HCT116 (cell line): Measurements from ENCODE around the gene CSPG4. TPM values are rescaled to one million over a fixed set of nuclear protein-coding genes. Genes with fewer than 3 reads are reported as not detected.
"Not testable (repeated sequence)": the region's sequence is repeated elsewhere in the genome, so short reads cannot be mapped to it uniquely, and the experiment has no call there.

Source experiments
- ATAC-seq: fragments of 200-7000 bp; cut with Tn5 transposase; 2 replicates; pipeline ENCODE4 v1.9.1; 2020; ENCODE audit warnings: mild to moderate bottlenecking, moderate library complexity
- BruUV-seq: library from RNA; stranded (reverse); fragments of 400-500 nt; replicated peaks from 2 replicates; lab custom pipeline; 2021; lab: Mats Ljungman, UMichigan
- CTCF ChIA-PET: fragments of 300-600 bp; sonication (Branson Sonifier 250); formaldehyde crosslinking; loops from one replicate; lab custom pipeline; 2021; ENCODE audit warnings: antibody characterized with exemption; lab: Charles Lee
- POLR2A ChIA-PET: fragments of 300-600, 350-600 bp; sonication (Branson Sonifier 250); formaldehyde crosslinking; loops from one replicate; lab custom pipeline; 2021; ENCODE audit warnings: antibody characterized with exemption; lab: Charles Lee
- RAD21 ChIA-PET, 2 experiments: fragments of 300-600 bp; sonication (Branson Sonifier 250); formaldehyde crosslinking; loops; one replicate each; lab custom pipeline; 2023; ENCODE audit warnings: low total read pairs in 2 of 2; ENCODE audit not compliant: uncharacterized antibody in 2 of 2, unreplicated experiment in 2 of 2, low non-redundant PET in 1 of 2; lab: Charles Lee
- DNase-seq: peaks from one replicate; pipeline ENCODE4 v3.0.0-alpha.2; 2010; ENCODE audit warnings: low read depth, low spot score
- H2AFZ ChIP-seq: fragments of 200-600 bp; shearing (Covaris generic), sonication (generic); 2 replicates; pipeline ENCODE4 v1.6.1; 2017; ENCODE audit warnings: low read depth, mixed run types, mixed read lengths, antibody characterized with exemption, low read length; ENCODE audit not compliant: poor library complexity, severe bottlenecking
- H3K27ac ChIP-seq: 2 replicates; pipeline ENCODE4 v1.5.1; 2012; ENCODE audit warnings: low read depth, low read length
- H3K27me3 ChIP-seq: fragments of 200-600 bp; sonication (generic); 2 replicates; pipeline ENCODE4 v1.6.1; 2016; ENCODE audit warnings: mixed run types, low read length, mixed read lengths; ENCODE audit not compliant: insufficient read depth
- H3K36me3 ChIP-seq, 2 experiments: fragments of 200-500 bp in 1 of 2; fragments of 200-600 bp in 1 of 2; sonication (Bioruptor generic) in 1 of 2; sonication (generic) in 1 of 2; 2 replicates each; pipeline versions ENCODE4 v1.5.1 to v1.6.1; 2014 to 2016; ENCODE audit warnings: low read length in 2 of 2, inconsistent platforms in 1 of 2, mixed read lengths in 1 of 2, mixed run types in 1 of 2; ENCODE audit not compliant: insufficient read depth in 2 of 2, control insufficient read depth in 1 of 2
- H3K4me1 ChIP-seq, 2 experiments: fragments of 200-600 bp in 1 of 2; sonication (generic) in 1 of 2; 2 replicates each; pipeline versions ENCODE4 v1.5.1 to v1.6.1; 2012 to 2017; ENCODE audit warnings: low read length in 2 of 2, inconsistent platforms in 1 of 2, mild to moderate bottlenecking in 1 of 2, mixed read lengths in 1 of 2, mixed run types in 1 of 2, moderate library complexity in 1 of 2; ENCODE audit not compliant: insufficient read depth in 2 of 2, control insufficient read depth in 1 of 2
- H3K4me2 ChIP-seq: fragments of 200-600 bp; sonication (generic); 2 replicates; pipeline ENCODE4 v1.6.1; 2017; ENCODE audit warnings: mixed run types, low read length, mixed read lengths
- H3K4me3 ChIP-seq, 2 experiments: fragments of 200-600 bp in 1 of 2; sonication (generic) in 1 of 2; replicated peaks in 1 of 2; 2 replicates each; pipeline ENCODE4 v1.5.1; 2011 to 2016; ENCODE audit warnings: low read length in 2 of 2, control low read depth in 1 of 2, low read depth in 1 of 2, mild to moderate bottlenecking in 1 of 2, mixed read lengths in 1 of 2, mixed run types in 1 of 2
- H3K79me2 ChIP-seq: fragments of 200-600 bp; sonication (generic); 2 replicates; pipeline ENCODE4 v1.6.1; 2017; ENCODE audit warnings: mild to moderate bottlenecking, mixed run types, low read length, moderate library complexity, mixed read lengths; ENCODE audit not compliant: insufficient read depth
- H3K9ac ChIP-seq: fragments of 200-600 bp; sonication (generic); 2 replicates; pipeline ENCODE4 v1.6.1; 2016; ENCODE audit warnings: low read length, mixed read lengths
- H3K9me2 ChIP-seq: fragments of 200-600 bp; sonication (generic), shearing (Covaris generic); 2 replicates; pipeline ENCODE4 v1.6.1; 2017; ENCODE audit warnings: mixed run types, mild to moderate bottlenecking, moderate library complexity; ENCODE audit not compliant: insufficient read depth
- H3K9me3 ChIP-seq, 2 experiments: fragments of 200-500 bp in 1 of 2; fragments of 200-600 bp in 1 of 2; sonication (Bioruptor generic) in 1 of 2; sonication (generic) in 1 of 2; 2 replicates each; pipeline ENCODE4 v1.6.1; 2014 to 2017; ENCODE audit warnings: low read length in 2 of 2, mixed read lengths in 2 of 2, inconsistent platforms in 1 of 2, low read depth in 1 of 2, mild to moderate bottlenecking in 1 of 2, mixed run types in 1 of 2, moderate library complexity in 1 of 2; ENCODE audit not compliant: control insufficient read depth in 1 of 2, insufficient read depth in 1 of 2
- H4K20me1 ChIP-seq: fragments of 200-600 bp; sonication (generic), shearing (Covaris generic); 2 replicates; pipeline ENCODE4 v1.6.1; 2017; ENCODE audit warnings: mixed run types, mild to moderate bottlenecking, moderate library complexity; ENCODE audit not compliant: insufficient read depth
- CBX3 ChIP-seq: IDR thresholded peaks from 2 replicates; pipeline ENCODE4 v1.6.1; 2012; ENCODE audit warnings: low read depth
- CEBPB ChIP-seq: IDR thresholded peaks from 2 replicates; pipeline ENCODE4 v1.6.1; 2012; ENCODE audit warnings: low read depth
- POLR2A ChIP-seq: IDR thresholded peaks from 2 replicates; pipeline ENCODE4 v1.7.0; 2011; ENCODE audit warnings: borderline replicate concordance; ENCODE audit not compliant: insufficient read depth, insufficient read length; ENCODE audit errors: extremely low read depth
- SIN3A ChIP-seq: IDR thresholded peaks from 2 replicates; pipeline ENCODE4 v1.6.1; 2012; ENCODE audit warnings: low read depth
- YY1 ChIP-seq: IDR thresholded peaks from 2 replicates; pipeline ENCODE4 v1.6.1; 2011; ENCODE audit warnings: low read length, low read depth, moderate library complexity, mild to moderate bottlenecking; ENCODE audit not compliant: insufficient replicate concordance; ENCODE audit errors: extremely low read depth
- ZNF274 ChIP-seq: fragments of 200-500 bp; sonication (Bioruptor generic); IDR thresholded peaks from 2 replicates; pipeline ENCODE4 v1.6.1; 2014; ENCODE audit warnings: mild to moderate bottlenecking, low read depth, low read length, inconsistent platforms
- intact Hi-C: fragments of 100-400 bp; cut with micrococcal nuclease; formaldehyde crosslinking; loops from 2 replicates; pipeline ENCODE4 v1.10.0; 2022
- total RNA-seq: library from RNA; stranded (reverse); gene quantifications from one replicate; pipeline ENCODE4 v1.2.1, GENCODE V29; 2021; ENCODE audit not compliant: unreplicated experiment
- TF ChIP-seq, protein P1 (sequence below): IDR thresholded peaks from 2 replicates; pipeline ENCODE4 v1.6.1; 2012; ENCODE audit warnings: low read depth

Gene CSPG4
- total RNA-seq, 1 experiment from 2014 or later = 18.1 TPM

DNA sequence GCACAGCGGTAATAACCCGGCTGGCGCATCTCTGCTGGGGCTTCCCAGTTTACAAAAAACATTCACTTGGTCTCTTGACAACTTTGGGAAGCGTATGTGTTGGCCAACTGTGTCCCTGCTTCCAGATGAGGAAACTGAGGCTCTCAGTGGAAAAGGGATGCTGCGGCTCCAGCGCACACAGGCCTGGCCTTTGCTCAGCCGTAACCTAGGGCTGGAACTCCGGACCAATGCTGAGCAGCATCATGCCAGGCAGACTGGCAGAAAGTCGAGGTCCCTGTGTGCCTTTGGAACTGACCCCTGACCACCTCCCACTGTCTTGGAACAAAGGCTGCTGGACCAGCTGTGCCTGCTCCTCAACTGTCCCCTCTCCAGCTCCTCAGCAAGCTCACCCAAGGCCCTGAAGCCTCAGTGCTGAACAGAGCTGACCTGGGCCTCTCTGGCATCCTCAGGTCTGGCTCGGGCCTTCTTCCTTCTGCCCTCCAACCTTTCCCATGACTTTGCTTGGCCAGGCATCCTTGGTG is 2.7 kb upstream of the CSPG4 start:
- RAD21 ChIA-PET = not testable (repeated sequence)

DNA sequence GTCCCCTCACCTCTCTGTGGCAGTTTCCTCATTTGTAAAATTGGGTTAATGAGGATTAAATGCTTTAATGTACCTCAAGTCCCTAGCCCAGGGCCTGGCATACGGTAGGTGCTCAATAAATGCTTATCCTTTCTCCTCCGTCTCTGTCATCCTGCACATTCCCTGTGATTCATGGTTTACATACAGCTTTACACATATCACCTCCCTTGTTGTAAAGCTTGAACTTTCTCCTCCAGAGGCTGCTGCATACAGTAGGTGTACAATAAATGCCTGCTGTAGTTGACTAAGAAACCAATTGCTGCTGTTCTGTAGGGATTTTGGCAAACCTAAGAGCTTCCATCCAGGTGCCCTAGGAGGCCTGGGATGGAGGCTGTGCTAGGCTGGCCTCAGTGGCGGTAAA is 1.5 kb upstream of the CSPG4 start:
- ATAC-seq (no peak), DNase-seq (no peak)
- Histone ChIP-seq H3K9ac (no peak overlapping the region), H3K4me2 (peak overlapping the region; percentile 97; the same call in 1 of the 2 replicates), H3K79me2 (no peaks in the 10 kb centered on the region), H3K9me3 (no peaks in the 10 kb centered on the region), H4K20me1 (no peaks in the 10 kb centered on the region), H3K36me3 (no peaks in the 10 kb centered on the region), H2AFZ (no peak overlapping the region), H3K27ac (no peak overlapping the region), H3K27me3 (no peaks in the 10 kb centered on the region), H3K4me3 (no peak overlapping the region), H3K4me1 (peaks cover 12 to 28% of the 10 kb centered on the region in 2 experiments), H3K9me2 (no peaks in the 10 kb centered on the region)
- no peak for TF ChIP-seq ZNF274
- TF ChIP-seq YY1 = no peak
- no peak for TF ChIP-seq SIN3A
- TF ChIP-seq CBX3 = no peak
- TF ChIP-seq POLR2A = no peak
- TF ChIP-seq, protein P1, sequence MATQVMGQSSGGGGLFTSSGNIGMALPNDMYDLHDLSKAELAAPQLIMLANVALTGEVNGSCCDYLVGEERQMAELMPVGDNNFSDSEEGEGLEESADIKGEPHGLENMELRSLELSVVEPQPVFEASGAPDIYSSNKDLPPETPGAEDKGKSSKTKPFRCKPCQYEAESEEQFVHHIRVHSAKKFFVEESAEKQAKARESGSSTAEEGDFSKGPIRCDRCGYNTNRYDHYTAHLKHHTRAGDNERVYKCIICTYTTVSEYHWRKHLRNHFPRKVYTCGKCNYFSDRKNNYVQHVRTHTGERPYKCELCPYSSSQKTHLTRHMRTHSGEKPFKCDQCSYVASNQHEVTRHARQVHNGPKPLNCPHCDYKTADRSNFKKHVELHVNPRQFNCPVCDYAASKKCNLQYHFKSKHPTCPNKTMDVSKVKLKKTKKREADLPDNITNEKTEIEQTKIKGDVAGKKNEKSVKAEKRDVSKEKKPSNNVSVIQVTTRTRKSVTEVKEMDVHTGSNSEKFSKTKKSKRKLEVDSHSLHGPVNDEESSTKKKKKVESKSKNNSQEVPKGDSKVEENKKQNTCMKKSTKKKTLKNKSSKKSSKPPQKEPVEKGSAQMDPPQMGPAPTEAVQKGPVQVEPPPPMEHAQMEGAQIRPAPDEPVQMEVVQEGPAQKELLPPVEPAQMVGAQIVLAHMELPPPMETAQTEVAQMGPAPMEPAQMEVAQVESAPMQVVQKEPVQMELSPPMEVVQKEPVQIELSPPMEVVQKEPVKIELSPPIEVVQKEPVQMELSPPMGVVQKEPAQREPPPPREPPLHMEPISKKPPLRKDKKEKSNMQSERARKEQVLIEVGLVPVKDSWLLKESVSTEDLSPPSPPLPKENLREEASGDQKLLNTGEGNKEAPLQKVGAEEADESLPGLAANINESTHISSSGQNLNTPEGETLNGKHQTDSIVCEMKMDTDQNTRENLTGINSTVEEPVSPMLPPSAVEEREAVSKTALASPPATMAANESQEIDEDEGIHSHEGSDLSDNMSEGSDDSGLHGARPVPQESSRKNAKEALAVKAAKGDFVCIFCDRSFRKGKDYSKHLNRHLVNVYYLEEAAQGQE = no peak
- TF ChIP-seq CEBPB = no peak
- BruUV-seq = no TSS peak
- ChIA-PET POLR2A (no interaction called here), RAD21 (no interaction called here), CTCF (interaction anchor here (0.6 kb wide), 1 partner anchor 28 kb away, joined by 3 read pairs; no protein-coding TSS in a partner anchor)
- intact Hi-C loops = no loop called here

More for the DNA sequence above, 2.7 kb upstream of the CSPG4 start:
- H3K4me2 ChIP-seq, ATAC-seq, intact Hi-C loops, H3K4me3 ChIP-seq, POLR2A ChIA-PET, H4K20me1 ChIP-seq, BruUV-seq, H3K9me2 ChIP-seq, H3K36me3 ChIP-seq, H3K79me2 ChIP-seq, DNase-seq, H3K27ac ChIP-seq, H3K9me3 ChIP-seq, CTCF ChIA-PET, H3K27me3 ChIP-seq, H2AFZ ChIP-seq, H3K9ac ChIP-seq: not testable (repeated sequence)
- H3K4me1 ChIP-seq = peaks cover 14 to 30% of the 10 kb centered on the region in 2 experiments
